CD4-positive, alpha-beta T cell treated with Interleukin-17A for 4 hours (primary cell): Measurements from ENCODE around the gene DKKL1.
A peak's percentile ranks its signal among the peaks of the same experiment; 100 is the strongest.
"Not testable (repeated sequence)": the region's sequence is repeated elsewhere in the genome, so short reads cannot be mapped to it uniquely, and the experiment has no call there.

Experiments used
- DNase-seq: peaks from one replicate; pipeline ENCODE4 v3.0.0-alpha.2; 2020; ENCODE audit warnings: mixed read lengths

DKKL1 gene

GRCh38 chr19:49362048-49362928 lies 1.4 kb upstream of the DKKL1 start, which contains the start of gene TEAD2:
TSS of gene TEAD2 (minus strand) at chr19:49362416. CDS start at chr19:49360075, 2,341 bp downstream.
- peak; percentile 16 for DNase-seq

GRCh38 chr19:49362929-49363267 lies 779 bp upstream of the DKKL1 start:
- DNase-seq = no peak

GRCh38 chr19:49364083-49364737 lies 533 bp downstream of the DKKL1 start:
- no peak for DNase-seq

- DNase-seq = no peak
These were observed 2.4 kb downstream of the DKKL1 start for GRCh38 chr19:49366110-49366509.

GRCh38 chr19:49368711-49369358 lies 5.2 kb downstream of the DKKL1 start:
- no peak for DNase-seq

- no peak for DNase-seq
These were observed 7.5 kb downstream of the DKKL1 start for GRCh38 chr19:49371184-49371583.

- not testable (repeated sequence) for DNase-seq
These were observed 9.5 kb downstream of the DKKL1 start for GRCh38 chr19:49373174-49373573.

GRCh38 chr19:49374665-49375434 lies 11.2 kb downstream of the DKKL1 start:
- no peak for DNase-seq

- no peak for DNase-seq
These were observed 14.8 kb downstream of the DKKL1 start for GRCh38 chr19:49378512-49378911.

- DNase-seq = no peak
These were observed 16.7 kb downstream of the DKKL1 start for GRCh38 chr19:49380391-49380790.

GRCh38 chr19:49382639-49383038 lies 19.0 kb downstream of the DKKL1 start:
- DNase-seq = no peak

- DNase-seq = no peak
These were observed 19.9 kb downstream of the DKKL1 start for GRCh38 chr19:49383599-49383998.

GRCh38 chr19:49387936-49388372 lies 24.3 kb downstream of the DKKL1 start, which contains the start of gene KASH5:
TSS of gene KASH5 (plus strand) at chr19:49388249. CDS start at chr19:49390884, 2,635 bp downstream.
- peak; percentile 80 for DNase-seq

- no peak for DNase-seq
These were observed 25.7 kb downstream of the DKKL1 start for GRCh38 chr19:49389406-49389805.

- DNase-seq = no peak
These were observed 26.7 kb downstream of the DKKL1 start for GRCh38 chr19:49390131-49390928.

- no peak for DNase-seq
These were observed 27.3 kb downstream of the DKKL1 start for GRCh38 chr19:49390929-49391359.

- peak; percentile 90 for DNase-seq
These were observed 28.1 kb downstream of the DKKL1 start for GRCh38 chr19:49391581-49392399.

GRCh38 chr19:49393881-49394280 lies 30.2 kb downstream of the DKKL1 start:
- no peak for DNase-seq

- DNase-seq = no peak
These were observed 32.1 kb downstream of the DKKL1 start for GRCh38 chr19:49395581-49396407.
